HCT116 (cell line): Measurements from ENCODE around the gene ARSG. TPM values are rescaled to one million over a fixed set of nuclear protein-coding genes. Genes with fewer than 3 reads are reported as not detected.

ENCODE experiments used
- ATAC-seq: fragments of 200-7000 bp; cut with Tn5 transposase; 2 replicates; pipeline ENCODE4 v1.9.1; 2020; ENCODE audit warnings: mild to moderate bottlenecking, moderate library complexity
- BruUV-seq: library from RNA; stranded (reverse); fragments of 400-500 nt; replicated peaks from 2 replicates; lab custom pipeline; 2021; lab: Mats Ljungman, UMichigan
- CTCF ChIA-PET: fragments of 300-600 bp; sonication (Branson Sonifier 250); formaldehyde crosslinking; loops from one replicate; lab custom pipeline; 2021; ENCODE audit warnings: antibody characterized with exemption; lab: Charles Lee
- POLR2A ChIA-PET: fragments of 300-600, 350-600 bp; sonication (Branson Sonifier 250); formaldehyde crosslinking; loops from one replicate; lab custom pipeline; 2021; ENCODE audit warnings: antibody characterized with exemption; lab: Charles Lee
- RAD21 ChIA-PET, 2 experiments: fragments of 300-600 bp; sonication (Branson Sonifier 250); formaldehyde crosslinking; loops; one replicate each; lab custom pipeline; 2023; ENCODE audit warnings: low total read pairs in 2 of 2; ENCODE audit not compliant: uncharacterized antibody in 2 of 2, unreplicated experiment in 2 of 2, low non-redundant PET in 1 of 2; lab: Charles Lee
- DNase-seq: peaks from one replicate; pipeline ENCODE4 v3.0.0-alpha.2; 2010; ENCODE audit warnings: low read depth, low spot score
- H2AFZ ChIP-seq: fragments of 200-600 bp; shearing (Covaris generic), sonication (generic); 2 replicates; pipeline ENCODE4 v1.6.1; 2017; ENCODE audit warnings: low read depth, mixed run types, mixed read lengths, antibody characterized with exemption, low read length; ENCODE audit not compliant: poor library complexity, severe bottlenecking
- H3K27ac ChIP-seq: 2 replicates; pipeline ENCODE4 v1.5.1; 2012; ENCODE audit warnings: low read depth, low read length
- H3K27me3 ChIP-seq: fragments of 200-600 bp; sonication (generic); 2 replicates; pipeline ENCODE4 v1.6.1; 2016; ENCODE audit warnings: mixed run types, low read length, mixed read lengths; ENCODE audit not compliant: insufficient read depth
- H3K36me3 ChIP-seq, 2 experiments: fragments of 200-500 bp in 1 of 2; fragments of 200-600 bp in 1 of 2; sonication (Bioruptor generic) in 1 of 2; sonication (generic) in 1 of 2; 2 replicates each; pipeline versions ENCODE4 v1.5.1 to v1.6.1; 2014 to 2016; ENCODE audit warnings: low read length in 2 of 2, inconsistent platforms in 1 of 2, mixed read lengths in 1 of 2, mixed run types in 1 of 2; ENCODE audit not compliant: insufficient read depth in 2 of 2, control insufficient read depth in 1 of 2
- H3K4me1 ChIP-seq, 2 experiments: fragments of 200-600 bp in 1 of 2; sonication (generic) in 1 of 2; 2 replicates each; pipeline versions ENCODE4 v1.5.1 to v1.6.1; 2012 to 2017; ENCODE audit warnings: low read length in 2 of 2, inconsistent platforms in 1 of 2, mild to moderate bottlenecking in 1 of 2, mixed read lengths in 1 of 2, mixed run types in 1 of 2, moderate library complexity in 1 of 2; ENCODE audit not compliant: insufficient read depth in 2 of 2, control insufficient read depth in 1 of 2
- H3K4me2 ChIP-seq: fragments of 200-600 bp; sonication (generic); 2 replicates; pipeline ENCODE4 v1.6.1; 2017; ENCODE audit warnings: mixed run types, low read length, mixed read lengths
- H3K4me3 ChIP-seq, 2 experiments: fragments of 200-600 bp in 1 of 2; sonication (generic) in 1 of 2; replicated peaks in 1 of 2; 2 replicates each; pipeline ENCODE4 v1.5.1; 2011 to 2016; ENCODE audit warnings: low read length in 2 of 2, control low read depth in 1 of 2, low read depth in 1 of 2, mild to moderate bottlenecking in 1 of 2, mixed read lengths in 1 of 2, mixed run types in 1 of 2
- H3K79me2 ChIP-seq: fragments of 200-600 bp; sonication (generic); 2 replicates; pipeline ENCODE4 v1.6.1; 2017; ENCODE audit warnings: mild to moderate bottlenecking, mixed run types, low read length, moderate library complexity, mixed read lengths; ENCODE audit not compliant: insufficient read depth
- H3K9ac ChIP-seq: fragments of 200-600 bp; sonication (generic); 2 replicates; pipeline ENCODE4 v1.6.1; 2016; ENCODE audit warnings: low read length, mixed read lengths
- H3K9me2 ChIP-seq: fragments of 200-600 bp; sonication (generic), shearing (Covaris generic); 2 replicates; pipeline ENCODE4 v1.6.1; 2017; ENCODE audit warnings: mixed run types, mild to moderate bottlenecking, moderate library complexity; ENCODE audit not compliant: insufficient read depth
- H3K9me3 ChIP-seq, 2 experiments: fragments of 200-500 bp in 1 of 2; fragments of 200-600 bp in 1 of 2; sonication (Bioruptor generic) in 1 of 2; sonication (generic) in 1 of 2; 2 replicates each; pipeline ENCODE4 v1.6.1; 2014 to 2017; ENCODE audit warnings: low read length in 2 of 2, mixed read lengths in 2 of 2, inconsistent platforms in 1 of 2, low read depth in 1 of 2, mild to moderate bottlenecking in 1 of 2, mixed run types in 1 of 2, moderate library complexity in 1 of 2; ENCODE audit not compliant: control insufficient read depth in 1 of 2, insufficient read depth in 1 of 2
- H4K20me1 ChIP-seq: fragments of 200-600 bp; sonication (generic), shearing (Covaris generic); 2 replicates; pipeline ENCODE4 v1.6.1; 2017; ENCODE audit warnings: mixed run types, mild to moderate bottlenecking, moderate library complexity; ENCODE audit not compliant: insufficient read depth
- ATF3 ChIP-seq: IDR thresholded peaks from 2 replicates; pipeline ENCODE4 v1.6.1; 2012
- CBX3 ChIP-seq: IDR thresholded peaks from 2 replicates; pipeline ENCODE4 v1.6.1; 2012; ENCODE audit warnings: low read depth
- CTCF ChIP-seq, 3 experiments: fragments of 200-600 bp in 1 of 3; sonication (generic) in 1 of 3; IDR thresholded peaks in 2 of 3; conservative IDR thresholded peaks in 1 of 3; 2 replicates each; pipeline ENCODE4 v1.5.1; 2012 to 2017; ENCODE audit warnings: low read depth in 2 of 3, low read length in 2 of 3, antibody characterized with exemption in 1 of 3, borderline replicate concordance in 1 of 3, control low read depth in 1 of 3, mild to moderate bottlenecking in 1 of 3, mixed read lengths in 1 of 3, mixed run types in 1 of 3, moderate library complexity in 1 of 3; ENCODE audit not compliant: insufficient read depth in 1 of 3
- EZH2 ChIP-seq: fragments of 200-600 bp; sonication (generic); IDR thresholded peaks from 2 replicates; pipeline ENCODE4 v1.6.1; 2017; ENCODE audit warnings: antibody characterized with exemption, mixed run types
- EZH2phosphoT487 ChIP-seq: fragments of 200-600 bp; IDR thresholded peaks from 2 replicates; pipeline ENCODE4 v1.6.1; 2018; ENCODE audit warnings: antibody characterized with exemption, borderline replicate concordance
- JUND ChIP-seq: IDR thresholded peaks from 2 replicates; pipeline ENCODE4 v1.6.1; 2012
- MAX ChIP-seq: IDR thresholded peaks from 2 replicates; pipeline ENCODE4 v1.6.1; 2012
- POLR2A ChIP-seq: IDR thresholded peaks from 2 replicates; pipeline ENCODE4 v1.7.0; 2011; ENCODE audit warnings: borderline replicate concordance; ENCODE audit not compliant: insufficient read depth, insufficient read length; ENCODE audit errors: extremely low read depth
- RAD21 ChIP-seq: IDR thresholded peaks from 2 replicates; pipeline ENCODE4 v1.6.1; 2012; ENCODE audit warnings: low read depth, mild to moderate bottlenecking
- SIN3A ChIP-seq: IDR thresholded peaks from 2 replicates; pipeline ENCODE4 v1.6.1; 2012; ENCODE audit warnings: low read depth
- SRF ChIP-seq: IDR thresholded peaks from 2 replicates; pipeline ENCODE4 v1.6.1; 2012; ENCODE audit warnings: low read depth
- TCF7L2 ChIP-seq: IDR thresholded peaks from 2 replicates; pipeline ENCODE4 v1.7.0; 2011; ENCODE audit warnings: borderline replicate concordance, inconsistent platforms; ENCODE audit not compliant: insufficient read depth, insufficient read length; ENCODE audit errors: extremely low read depth
- YY1 ChIP-seq: IDR thresholded peaks from 2 replicates; pipeline ENCODE4 v1.6.1; 2011; ENCODE audit warnings: low read length, low read depth, moderate library complexity, mild to moderate bottlenecking; ENCODE audit not compliant: insufficient replicate concordance; ENCODE audit errors: extremely low read depth
- ZNF274 ChIP-seq: fragments of 200-500 bp; sonication (Bioruptor generic); IDR thresholded peaks from 2 replicates; pipeline ENCODE4 v1.6.1; 2014; ENCODE audit warnings: mild to moderate bottlenecking, low read depth, low read length, inconsistent platforms
- intact Hi-C: fragments of 100-400 bp; cut with micrococcal nuclease; formaldehyde crosslinking; loops from 2 replicates; pipeline ENCODE4 v1.10.0; 2022
- total RNA-seq: library from RNA; stranded (reverse); gene quantifications from one replicate; pipeline ENCODE4 v1.2.1, GENCODE V29; 2021; ENCODE audit not compliant: unreplicated experiment

The ARSG gene
- total RNA-seq, 1 experiment from 2014 or later = 17.1 TPM

GRCh38 chr17:68292689-68293040 is 1.4 kb downstream of the ARSG start:
- peak overlapping the region; percentile 70 for H2AFZ ChIP-seq
- no peaks in the 10 kb centered on the region for H4K20me1 ChIP-seq
- DNase-seq (no peak), ATAC-seq (peak; percentile 1; the same call in 1 of the 2 replicates)
- peak overlapping the region; percentile 96 for H3K4me2 ChIP-seq
- H3K9me3 ChIP-seq = no peaks in the 10 kb centered on the region
- H3K4me1 ChIP-seq = peaks cover 53 to 75% of the 10 kb centered on the region in 2 experiments
- H3K9me2 ChIP-seq = no peaks in the 10 kb centered on the region
- peak overlapping the region; percentile 92 for H3K27ac ChIP-seq
- H3K79me2 ChIP-seq = 0 out of 2 replicates have a peak, but pooled peaks cover 12% of the 10 kb centered on the region
- H3K9ac ChIP-seq = peak overlapping the region; percentile 87
- no peaks in the 10 kb centered on the region for H3K36me3 ChIP-seq
- intact Hi-C loops = loop anchor here (2.0 kb wide), 1 partner anchor 88 kb away; no protein-coding TSS in a partner anchor
- no peaks in the 10 kb centered on the region for H3K27me3 ChIP-seq
- ChIA-PET POLR2A (interaction anchor here (1.0 to 1.6 kb wide), 8 partner anchors 11 to 106 kb away, joined by 3 to 8 read pairs (median 4); no protein-coding TSS in a partner anchor), RAD21 (interaction anchor here in 1 of 2 experiments (1.8 kb wide), 1 partner anchor 106 kb away, joined by 7 read pairs; no protein-coding TSS in a partner anchor), CTCF (interaction anchor here (1.2 to 1.9 kb wide), 2 partner anchors 29 to 106 kb away, joined by 4 to 7 read pairs; no protein-coding TSS in a partner anchor)
- peak overlapping the region; percentile 60 to 74 for H3K4me3 ChIP-seq
- BruUV-seq = no TSS peak
- TF ChIP-seq ATF3 (no peak), RAD21 (no peak), CBX3 (no peak), SIN3A (no peak), POLR2A (no peak), YY1 (no peak), EZH2phosphoT487 (no peak), SRF (no peak), JUND (no peak), ZNF274 (no peak), CTCF (IDR thresholded peaks at IDR 0.05 in 2 of 3, conservative IDR thresholded peaks at IDR 0.05 in 1 of 3; ENCODE audit: borderline replicate concordance in 1 of 3, insufficient read depth in 1 of 3, low read depth in 2 of 3, low read length in 2 of 3) (no peak), MAX (no peak), TCF7L2 (no peak), EZH2 (no peak)
